ENCODE measurements around the gene SPACA5.
A peak's percentile ranks its signal among the peaks of the same experiment; 100 is the strongest.
"Not testable (repeated sequence)": the region's sequence is repeated elsewhere in the genome, so short reads cannot be mapped to it uniquely, and the experiment has no call there.

The SPACA5 gene

GRCh38 chrX:48006688-48007087 lies at the start of gene SPACA5:
TSS of gene SPACA5 (plus strand) at chrX:48006988. CDS start at chrX:48007803, 815 bp downstream.
- not testable (repeated sequence) for DNase-seq (ENCODE audit: low read depth)

GRCh38 chrX:47958206-47958605 lies 48.6 kb upstream of the SPACA5 start:
- DNase-seq (ENCODE audit: low read depth): not testable (repeated sequence)

DNA sequence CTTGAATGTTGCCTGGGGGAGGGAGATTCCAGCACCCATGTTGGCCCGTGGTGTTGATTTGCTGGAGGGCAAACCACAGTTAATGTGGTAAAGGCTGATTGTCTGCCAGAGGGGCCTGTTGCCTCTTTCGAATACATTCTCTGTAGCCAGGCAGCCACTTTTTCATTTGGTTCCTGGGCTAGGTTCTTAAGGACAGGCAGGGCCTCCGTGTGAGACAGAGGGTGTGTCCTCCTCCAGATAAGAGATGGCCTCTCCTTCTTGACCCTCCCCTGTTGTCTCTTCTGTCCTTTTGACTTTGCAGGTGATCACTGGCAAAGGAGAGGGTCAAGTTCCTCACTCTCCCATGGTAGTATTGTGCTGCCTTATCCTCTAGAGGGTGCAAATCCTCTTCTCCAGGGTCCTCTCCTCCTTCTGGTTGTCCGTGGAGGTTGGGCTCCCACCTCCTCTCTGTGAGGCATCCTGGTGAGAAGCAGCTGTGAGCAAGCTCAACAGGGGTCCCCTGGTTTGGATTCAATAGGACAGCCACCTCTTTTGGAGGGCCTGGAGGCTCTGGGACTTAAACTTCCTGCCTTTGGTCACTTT lies 47.9 kb upstream of the SPACA5 start:
- DNase-seq (ENCODE audit: low read depth): no peak

DNA sequence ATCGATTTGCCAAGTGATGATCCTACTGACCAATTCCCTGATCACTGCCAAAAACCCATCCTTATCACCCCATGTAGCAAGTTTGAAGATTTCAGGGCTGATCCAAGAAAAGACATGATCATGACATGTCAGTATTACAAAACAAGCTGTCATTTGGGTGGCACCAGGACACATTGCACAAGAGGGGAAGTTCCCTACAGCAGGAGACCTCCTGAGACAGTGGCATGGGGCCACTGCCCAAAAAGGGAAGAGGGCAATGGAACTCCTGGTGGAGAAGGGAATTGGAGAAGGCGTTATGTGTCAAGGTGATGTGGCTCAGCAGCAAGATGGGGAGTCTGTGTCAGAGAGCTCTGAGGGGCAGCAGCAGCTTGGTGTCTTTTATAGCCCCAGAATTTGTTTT lies 46.4 kb upstream of the SPACA5 start:
- DNase-seq (ENCODE audit: low read depth): no peak

- DNase-seq (ENCODE audit: low read depth): not testable (repeated sequence)
These were observed 45.0 kb upstream of the SPACA5 start for GRCh38 chrX:47961830-47962229.

GRCh38 chrX:47965526-47965925 lies 41.3 kb upstream of the SPACA5 start:
- not testable (repeated sequence) for DNase-seq (ENCODE audit: low read depth)

DNA sequence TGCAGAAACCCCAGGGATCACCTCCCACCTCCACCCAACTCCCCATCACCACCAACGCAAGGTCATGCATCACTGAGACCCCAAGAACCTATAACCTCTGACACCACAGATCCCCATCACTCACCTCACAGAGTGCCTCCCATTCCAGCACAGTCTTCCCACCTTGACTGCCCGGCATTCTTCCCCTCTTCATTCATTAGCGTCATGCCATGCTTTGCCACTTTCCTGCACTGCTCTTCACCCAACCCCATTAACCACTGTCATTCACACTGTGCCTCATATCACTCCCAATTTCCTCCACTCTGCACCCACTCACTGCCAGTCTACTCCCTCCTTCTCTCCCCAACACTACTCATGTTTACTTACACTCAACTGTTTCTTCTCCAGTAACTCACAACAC lies 33.6 kb upstream of the SPACA5 start:
- no peak for DNase-seq (ENCODE audit: low read depth)

DNA sequence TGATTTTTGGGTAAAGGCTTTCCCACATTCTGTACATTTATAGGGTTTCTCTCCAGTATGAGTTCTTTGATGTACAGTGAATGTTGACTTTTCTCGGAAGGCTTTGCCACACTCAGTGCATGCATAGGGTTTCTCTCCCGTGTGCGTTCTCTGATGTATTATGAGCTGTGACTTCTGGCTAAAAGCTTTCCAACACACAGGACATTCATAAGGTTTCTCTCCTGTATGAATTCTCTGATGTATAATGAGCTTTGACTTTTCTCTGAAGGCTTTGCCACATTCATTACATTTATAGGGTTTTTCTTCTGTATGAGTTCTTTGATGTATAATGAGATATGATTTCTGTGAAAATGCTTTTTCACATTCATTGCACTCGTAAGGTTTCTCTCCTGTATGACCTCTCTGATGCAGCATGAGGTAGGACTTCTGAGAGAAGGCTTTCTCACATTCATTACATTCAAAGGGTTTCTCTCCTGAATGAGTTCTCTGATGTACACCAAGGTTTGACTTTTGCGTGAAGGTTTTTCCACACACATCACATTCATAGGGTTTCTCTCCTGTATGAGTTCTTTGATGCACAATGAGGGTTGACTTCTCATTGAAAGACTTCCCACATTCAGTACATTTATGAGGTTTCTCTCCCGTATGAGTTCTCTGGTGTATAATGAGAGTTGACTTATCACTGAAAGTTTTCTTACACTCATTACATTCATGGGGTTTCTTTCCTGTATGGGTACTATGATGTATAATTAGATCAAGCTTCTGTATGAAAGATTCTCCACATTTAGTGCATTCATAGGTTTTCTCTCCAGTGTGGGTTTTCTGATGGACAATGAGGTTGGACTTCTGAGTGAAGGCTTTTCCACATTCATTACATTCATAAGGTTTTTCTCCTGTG lies 30.3 kb upstream of the SPACA5 start:
- no peak for DNase-seq (ENCODE audit: low read depth)

GRCh38 chrX:47991263-47992094 lies 15.3 kb upstream of the SPACA5 start:
- DNase-seq (ENCODE audit: low read depth): no peak

DNA sequence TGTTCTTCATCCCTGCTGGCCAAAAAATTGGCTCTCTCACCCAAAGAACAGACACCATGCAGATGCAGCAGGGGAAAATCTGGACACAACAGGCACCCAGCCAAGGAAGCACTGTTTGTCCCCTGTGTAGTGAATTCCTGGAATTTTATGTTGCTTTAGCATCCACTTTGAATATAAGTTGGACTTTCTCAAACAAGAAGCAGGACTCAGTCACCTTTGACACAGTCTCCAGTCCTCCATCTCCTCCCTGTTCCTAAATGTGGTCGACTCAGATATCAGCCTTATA lies 14.8 kb upstream of the SPACA5 start:
- DNase-seq (ENCODE audit: low read depth): no peak

DNA sequence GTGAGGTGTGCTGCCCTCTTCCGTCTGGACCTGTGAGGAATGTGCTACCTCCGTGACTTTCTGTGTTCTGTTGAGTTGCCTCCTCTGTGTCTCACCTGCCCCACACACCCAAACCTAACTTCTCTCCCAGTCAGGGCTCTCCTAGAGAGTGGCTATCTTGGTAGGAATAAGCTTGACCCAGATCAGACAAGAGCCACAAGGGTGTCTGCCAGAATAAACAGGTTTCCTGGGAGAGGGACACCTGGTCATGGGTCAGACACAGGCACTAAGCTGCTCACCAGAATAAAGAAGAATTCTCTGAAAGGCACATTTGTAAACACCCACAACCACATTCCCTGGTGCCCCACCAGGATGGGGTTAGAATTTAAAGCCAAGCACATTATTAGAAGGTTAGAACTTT lies 14.1 kb upstream of the SPACA5 start:
- DNase-seq (ENCODE audit: low read depth): no peak

DNA sequence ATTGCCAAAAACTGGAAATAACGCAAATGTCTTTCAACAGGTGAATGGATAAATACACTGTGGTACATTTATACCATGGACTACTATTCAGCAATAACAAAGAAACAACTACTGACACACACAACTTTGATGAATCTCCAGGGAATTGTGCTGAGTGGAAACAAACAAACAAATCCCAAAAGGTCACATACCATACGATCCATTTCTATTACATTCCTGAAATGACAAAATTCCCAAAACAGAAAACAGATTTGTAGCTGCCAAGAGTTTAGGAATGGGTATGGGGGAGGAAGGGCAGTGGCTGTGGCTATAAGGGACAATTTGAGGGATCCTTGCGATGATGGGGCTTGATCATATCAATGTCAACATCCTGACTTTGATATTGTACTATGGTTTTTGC lies 5.5 kb upstream of the SPACA5 start:
- no peak for DNase-seq (ENCODE audit: low read depth)

GRCh38 chrX:48002319-48002718 lies 4.5 kb upstream of the SPACA5 start:
- no peak for DNase-seq (ENCODE audit: low read depth)

GRCh38 chrX:48002929-48003328 lies 3.9 kb upstream of the SPACA5 start:
- DNase-seq (ENCODE audit: low read depth): no peak

DNA sequence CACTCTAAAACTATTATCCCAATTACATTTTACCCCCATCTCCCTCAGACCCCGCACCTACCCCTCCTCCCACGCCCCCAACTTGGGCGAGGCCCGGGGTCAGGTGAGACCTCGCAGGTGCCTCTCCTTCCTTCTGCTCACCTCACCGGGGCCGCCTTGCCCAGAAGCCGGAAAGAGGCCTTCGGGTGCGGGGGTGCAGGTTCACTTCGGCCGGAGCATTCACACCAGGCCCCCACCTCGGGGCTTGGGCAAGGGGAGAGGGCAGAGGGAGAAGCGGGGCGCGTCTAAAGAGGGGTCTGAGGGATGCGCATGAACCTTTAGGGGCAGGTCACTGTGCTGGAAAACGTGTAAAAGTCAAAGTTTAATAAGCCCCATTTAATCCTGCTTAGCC lies 3.4 kb upstream of the SPACA5 start:
- no peak for DNase-seq (ENCODE audit: low read depth)

GRCh38 chrX:48003758-48004457 lies 2.9 kb upstream of the SPACA5 start, which contains the start of gene ZNF182:
TSS of gene ZNF182 (minus strand) at chrX:48003989. CDS start at chrX:48002609, 1,380 bp downstream.
- DNase-seq (ENCODE audit: low read depth): peak; percentile 81

DNA sequence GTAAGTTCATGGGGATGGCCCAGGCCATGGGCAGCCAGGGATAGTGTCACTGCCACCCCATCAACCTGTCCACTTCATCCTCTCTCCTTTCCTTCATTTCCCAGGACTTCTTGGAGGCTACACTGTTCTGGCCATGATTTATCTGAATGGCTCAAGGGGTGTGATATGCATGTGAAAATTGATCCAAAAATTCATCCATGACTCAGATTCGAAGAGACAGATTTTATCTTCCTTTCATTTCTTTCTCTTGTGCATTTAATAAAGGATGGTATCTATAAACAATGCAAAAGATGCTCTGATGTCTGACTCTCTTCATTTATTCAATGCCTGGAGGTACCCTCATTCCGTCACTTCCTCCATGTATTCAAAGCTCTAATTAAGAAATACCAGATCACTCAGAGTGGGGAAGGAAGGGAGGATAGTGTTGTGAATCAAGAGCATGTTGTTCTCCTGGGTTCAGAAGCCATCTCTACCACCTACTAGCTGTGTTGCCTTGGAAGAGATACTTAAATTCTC lies 2.7 kb downstream of the SPACA5 start:
- not testable (repeated sequence) for DNase-seq (ENCODE audit: low read depth)

GRCh38 chrX:48016583-48017310 lies 10.0 kb downstream of the SPACA5 start:
- DNase-seq (ENCODE audit: low read depth): not testable (repeated sequence)

DNA sequence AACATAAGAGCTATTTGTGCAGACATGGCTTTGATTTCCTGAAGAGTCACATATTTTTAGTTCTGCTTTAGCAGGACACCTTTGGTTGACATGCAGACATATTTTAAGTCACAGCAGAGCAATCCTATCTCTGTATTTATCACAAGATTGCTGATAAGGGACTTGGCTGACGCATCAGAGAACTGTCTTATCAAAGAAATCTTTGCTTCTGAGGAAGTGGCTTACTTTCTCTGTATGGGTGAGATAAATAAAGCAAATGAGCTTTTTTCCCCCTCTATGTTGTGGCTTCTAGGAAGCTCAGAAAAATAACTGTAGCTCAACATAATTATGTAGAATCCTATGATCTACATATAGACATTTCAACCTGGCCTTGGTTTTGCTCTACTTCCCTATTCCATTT lies 13.1 kb downstream of the SPACA5 start:
- not testable (repeated sequence) for DNase-seq (ENCODE audit: low read depth)

DNA sequence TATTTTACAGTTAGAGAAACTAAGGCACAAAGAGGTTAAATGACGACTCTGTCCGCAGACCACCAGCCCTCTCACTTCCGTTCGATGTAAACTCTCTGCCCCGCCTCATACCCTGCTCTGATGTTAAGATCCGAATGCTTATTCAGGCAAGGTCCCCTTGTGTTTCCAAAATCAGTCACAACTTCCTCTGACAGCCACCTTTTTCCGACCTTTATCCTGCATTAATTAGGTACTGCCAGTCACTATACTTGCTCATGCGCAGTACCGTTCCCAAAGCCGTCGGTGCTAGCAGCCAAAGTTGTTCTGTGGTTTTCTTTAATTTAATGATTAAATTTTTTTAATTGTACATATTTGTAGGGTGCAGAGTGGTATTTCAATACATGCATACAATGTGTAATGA lies 13.7 kb downstream of the SPACA5 start:
- DNase-seq (ENCODE audit: low read depth): not testable (repeated sequence)
